PC-3 (cell line): Measurements from ENCODE around the gene SOSTDC1. TPM values are rescaled to one million over a fixed set of nuclear protein-coding genes. Genes with fewer than 3 reads are reported as not detected.
"Not testable (repeated sequence)": the region's sequence is repeated elsewhere in the genome, so short reads cannot be mapped to it uniquely, and the experiment has no call there.

ENCODE experiments used
- ATAC-seq: fragments of 200-7000 bp; cut with Tn5 transposase; 2 replicates; pipeline ENCODE4 v1.9.1; 2020; ENCODE audit warnings: mild to moderate bottlenecking, moderate library complexity
- BruUV-seq: library from RNA; stranded (reverse); fragments of 400-500 nt; replicated peaks from 2 replicates; lab custom pipeline; 2021; lab: Mats Ljungman, UMichigan
- CTCF ChIA-PET: fragments of 300-600 bp; sonication (Branson Sonifier 250); formaldehyde crosslinking; loops from one replicate; lab custom pipeline; 2022; ENCODE audit warnings: antibody characterized with exemption; lab: Charles Lee
- POLR2A ChIA-PET: fragments of 300-600 bp; sonication (Branson Sonifier 250); formaldehyde crosslinking; loops from one replicate; lab custom pipeline; 2022; ENCODE audit warnings: antibody characterized with exemption; ENCODE audit not compliant: unreplicated experiment; lab: Charles Lee
- DNase-seq: peaks from one replicate; pipeline ENCODE4 v3.0.0-alpha.2; 2015
- H2AFZ ChIP-seq: fragments of 300-600 bp; sonication (generic); 2 replicates; pipeline ENCODE4 v1.6.0; 2016; ENCODE audit warnings: antibody characterized with exemption, low read length
- H3F3A ChIP-seq: fragments of 300-600 bp; sonication (generic); one replicate; pipeline ENCODE4 v1.6.0; 2017; ENCODE audit warnings: antibody characterized with exemption, low read length, control low read depth, mild to moderate bottlenecking; ENCODE audit not compliant: unreplicated experiment
- H3K27ac ChIP-seq: fragments of 300-600 bp; sonication (generic); 2 replicates; pipeline ENCODE4 v1.5.1; 2016; ENCODE audit warnings: mild to moderate bottlenecking, low read length
- H3K27me3 ChIP-seq: fragments of 300-600 bp; sonication (generic); 2 replicates; pipeline ENCODE4 v1.6.1; 2016; ENCODE audit warnings: low read length, mixed read lengths
- H3K36me3 ChIP-seq: fragments of 300-600 bp; sonication (generic); 2 replicates; pipeline ENCODE4 v1.6.1; 2016; ENCODE audit warnings: low read depth, mixed run types, low read length, mixed read lengths
- H3K4me1 ChIP-seq: fragments of 300-600 bp; sonication (generic); 2 replicates; pipeline ENCODE4 v1.5.1; 2016; ENCODE audit warnings: low read length; ENCODE audit not compliant: insufficient read depth
- H3K4me2 ChIP-seq: fragments of 300-600 bp; sonication (generic); 2 replicates; pipeline ENCODE4 v1.6.0; 2016; ENCODE audit warnings: low read length
- H3K4me3 ChIP-seq: fragments of 300-600 bp; sonication (generic); 2 replicates; pipeline ENCODE4 v1.5.1; 2016; ENCODE audit warnings: mild to moderate bottlenecking, low read length, mixed read lengths
- H3K79me2 ChIP-seq: fragments of 300-600 bp; sonication (generic); 2 replicates; pipeline ENCODE4 v1.6.1; 2017; ENCODE audit warnings: low read length, mixed read lengths
- H3K9ac ChIP-seq: fragments of 300-600 bp; sonication (generic); 2 replicates; pipeline ENCODE4 v1.6.0; 2016; ENCODE audit warnings: mild to moderate bottlenecking, low read length
- H3K9me2 ChIP-seq: fragments of 300-600 bp; sonication (generic); replicated peaks from 2 replicates; pipeline ENCODE4 v1.6.1; 2016; ENCODE audit warnings: mixed run types, low read length, mixed read lengths
- H3K9me3 ChIP-seq: fragments of 300-600 bp; sonication (generic); 2 replicates; pipeline ENCODE4 v1.6.1; 2016; ENCODE audit warnings: low read length, mixed read lengths
- H4K20me1 ChIP-seq: fragments of 300-600 bp; sonication (generic); 2 replicates; pipeline ENCODE4 v1.6.1; 2016; ENCODE audit warnings: low read length, mixed read lengths
- CTCF ChIP-seq: fragments of 300-600 bp; sonication (generic); conservative IDR thresholded peaks from 2 replicates; pipeline ENCODE4 v1.5.1; 2017; ENCODE audit warnings: antibody characterized with exemption, low read depth, mild to moderate bottlenecking, low read length
- EZH2 ChIP-seq: fragments of 300-600 bp; sonication (generic); IDR thresholded peaks from one replicate; pipeline ENCODE4 v1.6.1; 2017; ENCODE audit warnings: antibody characterized with exemption, mild to moderate bottlenecking, low read length; ENCODE audit not compliant: unreplicated experiment
- EZH2phosphoT487 ChIP-seq: fragments of 300-600 bp; sonication (generic); IDR thresholded peaks from 2 replicates; pipeline ENCODE4 v1.6.1; 2018; ENCODE audit warnings: mild to moderate bottlenecking, antibody characterized with exemption, low read length, borderline replicate concordance
- intact Hi-C: fragments of 100-400 bp; cut with micrococcal nuclease; formaldehyde crosslinking; loops from 2 replicates; pipeline ENCODE4 v1.9.0; 2023
- total RNA-seq: library from RNA; depleted of rRNA; stranded (reverse); fragments of >200 nt; gene quantifications from 2 replicates; pipeline ENCODE4 v1.2.3, GENCODE V29; 2014

Gene SOSTDC1
- total RNA-seq, 1 experiment from 2014 or later, result 0.22 TPM

- ATAC-seq (no peak), DNase-seq (no peak)
- no peaks in the 10 kb centered on the region for H3K36me3 ChIP-seq
- H3K4me2 ChIP-seq, result no peak overlapping the region
- ChIA-PET POLR2A (no interaction called here), CTCF (no interaction called here)
- intact Hi-C loops, result no loop called here
- no peaks in the 10 kb centered on the region; the same call in 1 of the 2 replicates for H3K4me1 ChIP-seq
- H3K9me2 ChIP-seq, result no peaks in the 10 kb centered on the region
- H3K9me3 ChIP-seq, result no peaks in the 10 kb centered on the region
- no peaks in the 10 kb centered on the region for H3K79me2 ChIP-seq
- no peaks in the 10 kb centered on the region for H3F3A ChIP-seq
- H4K20me1 ChIP-seq, result no peaks in the 10 kb centered on the region
- no TSS peak for BruUV-seq
- no peak overlapping the region for H3K9ac ChIP-seq
- no peak overlapping the region for H2AFZ ChIP-seq
- TF ChIP-seq CTCF (no peak), EZH2 (no peak), EZH2phosphoT487 (no peak)
- no peak overlapping the region for H3K4me3 ChIP-seq
- no peak overlapping the region for H3K27ac ChIP-seq
- H3K27me3 ChIP-seq, result no peaks in the 10 kb centered on the region
These were observed 15.2 kb downstream of the SOSTDC1 start for GRCh38 chr7:16450366-16450765.

GRCh38 chr7:16447876-16448275, 17.7 kb downstream of the SOSTDC1 start:
- no TSS peak for BruUV-seq
- no peaks in the 10 kb centered on the region for H3F3A ChIP-seq
- intact Hi-C loops, result loop anchor here (5.0 kb wide), 1 partner anchor 34 kb away; no protein-coding TSS in a partner anchor
- POLR2A ChIA-PET, result no interaction called here
- H3K36me3 ChIP-seq, result no peaks in the 10 kb centered on the region
- H3K9me3 ChIP-seq, result no peaks in the 10 kb centered on the region
- H4K20me1 ChIP-seq, result no peaks in the 10 kb centered on the region
- no peak overlapping the region for H3K4me2 ChIP-seq
- TF ChIP-seq EZH2 (no peak), EZH2phosphoT487 (no peak), CTCF (no peak)
- DNase-seq, result no peak
- H3K79me2 ChIP-seq, result no peaks in the 10 kb centered on the region
- ATAC-seq, result no peak
- CTCF ChIA-PET, result no interaction called here
- no peaks in the 10 kb centered on the region for H3K9me2 ChIP-seq
- H3K27ac ChIP-seq, result no peak overlapping the region
- H2AFZ ChIP-seq, result no peak overlapping the region
- H3K9ac ChIP-seq, result no peak overlapping the region
- H3K27me3 ChIP-seq, result no peaks in the 10 kb centered on the region
- no peaks in the 10 kb centered on the region; the same call in 1 of the 2 replicates for H3K4me1 ChIP-seq
- no peak overlapping the region for H3K4me3 ChIP-seq

GRCh38 chr7:16446508-16446907, 19.0 kb downstream of the SOSTDC1 start:
- TF ChIP-seq EZH2 (no peak), CTCF (no peak), EZH2phosphoT487 (no peak)
- no peaks in the 10 kb centered on the region for H3F3A ChIP-seq
- ATAC-seq (peak; percentile 84), DNase-seq (peak; percentile 16)
- no peak overlapping the region for H3K27ac ChIP-seq
- BruUV-seq, result no TSS peak
- ChIA-PET CTCF (no interaction called here), POLR2A (no interaction called here)
- no peak overlapping the region for H2AFZ ChIP-seq
- no peak overlapping the region for H3K4me3 ChIP-seq
- H3K9me3 ChIP-seq, result no peaks in the 10 kb centered on the region
- no peaks in the 10 kb centered on the region for H3K36me3 ChIP-seq
- intact Hi-C loops, result loop anchor here (5.0 kb wide), 1 partner anchor 36 kb away; no protein-coding TSS in a partner anchor
- no peak overlapping the region for H3K9ac ChIP-seq
- H4K20me1 ChIP-seq, result no peaks in the 10 kb centered on the region
- no peaks in the 10 kb centered on the region for H3K27me3 ChIP-seq
- no peak overlapping the region for H3K4me2 ChIP-seq
- no peaks in the 10 kb centered on the region for H3K9me2 ChIP-seq
- H3K4me1 ChIP-seq, result no peaks in the 10 kb centered on the region; the same call in 1 of the 2 replicates
- H3K79me2 ChIP-seq, result no peaks in the 10 kb centered on the region

- DNase-seq, H4K20me1 ChIP-seq, BruUV-seq, H3K9ac ChIP-seq, H3K9me2 ChIP-seq, ATAC-seq, H3K79me2 ChIP-seq, H3K36me3 ChIP-seq, H2AFZ ChIP-seq, H3K4me2 ChIP-seq, H3K4me3 ChIP-seq, H3K27me3 ChIP-seq, H3K4me1 ChIP-seq, H3K9me3 ChIP-seq, H3F3A ChIP-seq, intact Hi-C loops, H3K27ac ChIP-seq, CTCF ChIA-PET: not testable (repeated sequence)
- POLR2A ChIA-PET, result interaction anchor here (0.6 kb wide), 1 partner anchor 87 kb away, joined by 3 read pairs; no protein-coding TSS in a partner anchor
These were observed 21.7 kb downstream of the SOSTDC1 start for GRCh38 chr7:16443871-16444270.
